HG03521 (cell line): ENCODE measurements around the gene TAS2R41.
"Not testable (repeated sequence)": the region's sequence is repeated elsewhere in the genome, so short reads cannot be mapped to it uniquely, and the experiment has no call there.

Experiments used
- ATAC-seq: cut with Tn5 transposase; IDR thresholded peaks from one replicate; pipeline ENCODE4 v1.9.1; 2021; ENCODE audit warnings: mild to moderate bottlenecking, moderate library complexity; ENCODE audit not compliant: unreplicated experiment

Gene TAS2R41

GRCh38 chr7:143514995-143515735, 37.5 kb downstream of the TAS2R41 start:
- no peak for ATAC-seq

- no peak for ATAC-seq
Observed at GRCh38 chr7:143516981-143517380, 39.3 kb downstream of the TAS2R41 start.

- ATAC-seq: no peak
Observed at GRCh38 chr7:143518521-143518920, 40.8 kb downstream of the TAS2R41 start.

- no peak for ATAC-seq
Observed at GRCh38 chr7:143518941-143519340, 41.3 kb downstream of the TAS2R41 start.

- no peak for ATAC-seq
Observed at GRCh38 chr7:143519411-143520131, 41.9 kb downstream of the TAS2R41 start.

- not testable (repeated sequence) for ATAC-seq
Observed at GRCh38 chr7:143522309-143522916, 44.7 kb downstream of the TAS2R41 start.
